Activated CD4-positive, alpha-beta T cell treated with anti-CD3 and anti-CD28 coated beads for 24 hours (primary cell): ENCODE results near the gene CCDC13.

ENCODE experiments used
- DNase-seq, 2 donors: peaks; one replicate each; pipeline ENCODE4 v3.0.0-alpha.2; 2020; ENCODE audit warnings: low read depth in 2 of 2

The CCDC13 gene

DNA sequence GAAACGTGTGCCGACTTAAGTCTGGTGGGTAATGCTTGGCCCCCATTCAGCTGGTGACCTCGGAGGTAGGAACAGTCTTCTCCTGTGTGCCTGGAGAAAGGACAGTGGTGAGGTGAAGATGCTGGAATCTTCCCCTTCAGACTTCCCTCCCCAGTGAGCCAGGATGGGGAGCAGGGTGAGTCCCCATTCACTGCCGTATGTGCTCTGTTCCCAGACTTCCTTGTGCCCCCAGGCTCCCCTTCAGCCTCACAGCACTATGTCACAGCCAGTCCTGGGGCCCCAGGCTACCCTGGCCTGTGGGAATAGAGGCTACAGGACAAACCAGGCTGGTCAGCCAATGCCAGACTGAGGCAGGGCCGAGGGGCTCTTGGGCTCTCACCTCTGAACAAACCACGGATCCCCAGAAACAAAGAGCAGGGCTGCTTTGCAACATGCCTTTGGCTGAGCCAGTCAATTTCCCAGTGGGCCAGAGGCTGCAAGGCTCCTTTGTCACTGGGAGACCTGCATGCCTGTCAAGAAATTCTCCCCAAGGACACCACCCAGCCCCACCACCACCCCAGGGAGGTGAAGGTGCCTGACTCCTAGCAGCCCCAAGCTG lies 38.7 kb downstream of the CCDC13 start:
- no peak for DNase-seq

DNA sequence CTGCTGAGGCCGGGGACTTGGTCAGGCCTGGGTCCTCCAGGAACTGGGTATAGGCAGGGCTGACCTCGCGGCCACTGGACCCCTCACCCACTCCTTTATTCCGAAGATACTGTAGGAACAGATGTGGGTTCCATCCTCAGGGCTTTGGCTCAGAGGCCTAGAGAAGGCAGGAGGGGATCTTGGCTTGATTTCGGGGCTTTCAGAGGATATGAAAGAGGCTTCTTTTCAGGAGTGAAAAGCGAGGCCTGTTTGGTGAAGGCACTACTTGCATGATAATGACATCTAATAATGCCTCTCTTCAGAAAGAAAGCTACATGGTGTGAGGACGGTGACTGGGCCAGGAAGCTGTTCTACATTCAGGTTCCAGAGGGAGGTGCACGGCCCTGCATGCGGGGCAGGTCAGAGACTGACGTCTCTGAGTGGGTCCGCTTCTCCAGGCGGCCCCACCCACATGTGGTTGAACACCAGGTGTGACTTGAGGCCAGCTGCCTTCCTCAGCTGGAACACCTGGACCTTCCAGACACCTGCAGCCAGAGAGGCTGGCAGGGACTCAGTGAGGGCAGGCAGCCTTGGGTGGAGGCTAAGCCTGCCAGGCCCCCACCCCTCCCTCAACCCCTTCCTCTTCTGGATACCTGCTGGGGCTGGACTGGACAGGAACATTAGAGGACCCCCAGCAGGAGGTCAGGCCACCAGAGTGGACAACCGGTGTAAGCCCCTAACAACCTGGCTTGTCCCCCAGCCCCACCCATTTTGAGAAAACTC lies 39.4 kb downstream of the CCDC13 start:
- DNase-seq, result no peak

DNA sequence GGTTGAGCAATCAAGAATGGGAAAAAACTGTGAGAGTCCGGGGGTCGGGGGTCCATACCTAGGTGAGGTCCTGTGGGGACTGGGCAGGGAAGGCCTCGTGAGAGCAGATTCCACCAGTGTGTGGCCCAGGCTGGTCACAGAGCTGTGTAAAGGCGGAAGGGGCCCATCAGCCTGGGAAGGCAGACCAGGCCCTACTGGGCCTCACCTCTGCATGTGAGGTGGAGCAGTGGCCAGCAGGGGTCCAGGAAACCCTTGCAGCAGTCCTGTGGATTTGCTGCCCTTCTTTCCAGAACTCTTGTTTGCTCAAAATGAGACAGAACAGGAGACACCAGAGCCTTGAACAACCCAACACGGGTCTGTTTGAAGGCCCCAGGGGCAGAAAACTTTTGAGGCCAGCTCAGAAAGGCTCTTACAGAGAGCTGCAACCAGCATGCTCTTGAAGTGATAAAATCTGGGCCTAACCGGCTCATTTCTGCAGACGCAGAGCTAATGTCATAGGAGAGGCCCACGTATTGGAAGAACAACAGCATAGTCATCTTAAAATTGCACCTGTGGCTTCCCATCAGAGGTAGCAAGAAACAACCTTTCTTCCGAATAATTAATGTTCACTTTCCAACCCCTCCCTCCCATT lies 40.1 kb downstream of the CCDC13 start:
- no peak for DNase-seq

DNA sequence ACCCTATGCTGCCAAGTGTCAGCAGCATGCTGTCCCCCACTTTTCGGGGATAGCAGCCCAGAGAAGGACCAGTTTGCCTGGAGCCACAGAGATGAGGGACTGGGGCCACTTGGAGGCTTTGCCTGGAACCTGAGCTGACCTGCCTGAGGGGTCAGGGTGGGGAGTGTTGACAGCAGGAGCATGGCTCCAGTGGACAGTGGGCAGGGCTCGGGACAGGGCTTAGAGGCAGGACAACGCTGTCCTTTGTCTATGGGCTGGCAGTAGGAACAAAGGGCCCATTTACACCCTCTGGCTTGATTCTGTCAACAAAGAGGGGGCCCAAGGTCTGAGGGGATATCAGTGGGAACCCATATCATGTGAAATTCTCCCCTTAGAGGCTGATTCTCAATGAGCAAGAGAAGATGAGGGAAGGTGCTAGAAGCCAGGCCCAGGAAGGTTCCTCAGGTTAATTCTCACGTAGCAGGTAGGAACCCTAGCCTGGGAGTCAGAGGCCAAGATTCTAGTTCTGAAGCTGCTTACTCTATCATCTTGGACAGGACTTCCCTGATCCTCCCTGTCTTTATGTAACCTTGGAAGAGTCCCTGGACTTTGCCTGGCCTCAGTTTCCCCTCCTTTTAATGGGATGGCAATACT lies 40.7 kb downstream of the CCDC13 start:
- DNase-seq, result no peak

DNA sequence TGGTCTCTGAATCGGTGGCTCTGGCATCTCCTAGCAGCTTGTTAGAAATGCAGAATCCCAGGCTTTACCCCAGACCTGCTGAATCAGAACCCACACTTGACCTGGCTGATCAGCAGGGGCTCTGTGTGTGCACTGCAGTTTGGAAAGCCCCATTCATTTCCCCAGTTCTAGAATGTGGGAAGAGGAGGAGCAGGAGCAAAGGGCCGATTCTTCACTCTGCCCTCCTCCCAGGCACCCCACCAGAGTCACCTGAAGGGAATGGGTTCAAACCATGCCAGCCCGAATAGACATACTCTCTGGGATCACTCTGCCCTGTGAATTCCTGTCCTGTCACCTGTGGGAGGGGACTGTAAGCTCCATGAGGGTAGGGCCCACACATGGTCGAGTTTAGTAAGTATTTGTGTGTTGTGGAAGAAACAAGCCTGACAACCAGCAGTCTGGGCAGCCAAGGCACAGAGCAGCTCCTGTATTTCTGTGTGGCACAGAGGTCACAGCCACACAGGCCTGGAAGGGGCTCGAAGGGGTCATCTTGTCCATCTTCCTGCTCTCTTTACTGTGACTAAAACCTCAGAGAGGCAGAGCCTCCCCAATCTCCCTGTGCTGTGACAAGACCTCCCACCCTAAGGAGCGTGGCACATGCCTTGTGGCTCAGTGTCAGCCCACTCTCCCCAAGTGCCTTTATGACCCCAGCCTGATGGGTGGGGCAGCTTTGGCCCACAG lies 41.4 kb downstream of the CCDC13 start:
- DNase-seq, result no peak

DNA sequence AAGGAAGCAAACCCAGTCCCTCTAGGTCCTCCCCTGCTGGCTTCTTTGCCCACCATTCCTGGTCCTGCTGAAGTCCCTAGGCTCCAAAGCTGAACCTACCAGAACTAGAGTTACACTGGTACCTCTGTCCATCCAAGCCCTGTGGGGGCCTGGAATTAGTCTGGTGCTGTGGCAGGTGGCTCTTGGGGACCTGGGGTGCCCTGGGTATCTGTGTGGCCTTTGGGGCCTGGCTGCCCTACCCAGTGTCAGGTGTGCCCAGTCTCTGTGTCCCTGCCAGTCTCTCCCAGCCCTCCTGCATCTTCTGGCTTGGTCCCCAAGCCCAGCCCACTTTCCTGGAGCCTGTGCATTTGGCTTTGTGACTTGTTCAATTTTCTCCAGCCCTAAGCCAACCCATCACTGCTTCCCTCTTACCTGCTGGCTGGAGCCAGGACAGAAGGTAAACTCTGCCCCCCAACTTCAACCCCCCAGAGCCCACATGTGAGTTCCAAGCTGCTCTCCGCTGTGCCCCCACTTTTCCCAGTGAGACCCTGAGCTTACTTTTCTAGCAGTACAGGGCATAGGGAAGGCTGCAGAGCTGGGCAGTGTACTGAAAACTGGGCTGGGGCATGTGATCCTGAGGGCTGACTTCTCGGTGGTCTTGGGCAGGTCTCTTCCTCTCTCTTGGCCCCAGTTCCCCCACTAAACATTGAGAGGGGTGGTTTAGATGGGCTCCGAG lies 42.2 kb downstream of the CCDC13 start:
- DNase-seq, result no peak

DNA sequence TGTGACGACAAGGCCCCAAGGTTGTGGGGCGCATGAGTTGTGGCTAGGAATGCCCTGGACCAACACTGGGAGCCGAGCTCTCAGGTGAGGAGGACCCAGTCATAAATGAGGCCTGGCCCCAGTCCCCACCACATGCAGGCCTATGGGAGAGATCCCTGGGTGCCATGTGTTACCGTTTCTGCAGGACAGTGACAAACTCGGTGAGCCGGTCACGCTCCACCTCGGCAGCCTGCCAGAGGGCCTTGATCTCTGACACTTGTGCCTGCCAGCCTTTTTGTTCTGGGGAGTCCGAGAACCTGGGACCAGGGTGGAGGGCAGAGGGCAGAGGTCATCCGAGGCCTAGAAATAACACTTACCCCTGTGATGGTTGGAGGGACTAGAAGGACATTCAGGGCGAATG lies 42.8 kb downstream of the CCDC13 start:
- DNase-seq, result no peak

DNA sequence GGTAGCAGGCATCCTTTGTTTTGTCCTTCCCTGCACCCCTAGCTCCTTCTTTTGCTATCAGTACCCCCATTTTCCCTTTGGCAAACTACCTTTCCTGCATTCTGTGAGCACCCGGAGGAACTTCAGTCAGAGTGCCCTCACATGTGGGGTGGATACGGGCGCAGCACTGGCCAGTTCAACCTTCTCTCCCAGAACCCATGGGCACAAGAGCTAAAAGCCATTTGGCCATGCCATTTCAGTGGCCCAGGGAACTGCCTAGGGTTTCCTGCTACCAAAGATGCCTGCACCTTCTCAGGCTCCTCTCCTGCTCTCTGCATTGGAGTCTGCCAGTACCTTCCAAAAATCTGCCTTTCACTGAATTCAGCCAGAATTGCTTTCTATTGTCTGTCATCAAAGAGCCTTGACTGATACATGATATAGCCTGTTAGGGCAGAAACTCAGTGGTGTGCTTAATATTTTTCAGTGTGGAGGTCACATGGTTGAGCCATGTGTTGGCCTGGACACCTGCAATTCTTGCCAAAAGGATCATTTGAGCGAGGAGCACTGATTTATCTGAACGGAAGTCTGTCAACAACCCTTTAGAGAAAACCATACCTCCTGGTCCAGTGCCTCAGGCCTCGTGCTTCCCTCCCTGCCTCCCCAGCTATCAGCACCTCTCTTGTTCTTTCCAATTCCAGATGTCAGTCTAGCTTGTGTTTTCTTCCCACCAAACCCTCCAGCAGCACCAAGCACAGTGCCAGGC lies 43.5 kb downstream of the CCDC13 start:
- no peak for DNase-seq

DNA sequence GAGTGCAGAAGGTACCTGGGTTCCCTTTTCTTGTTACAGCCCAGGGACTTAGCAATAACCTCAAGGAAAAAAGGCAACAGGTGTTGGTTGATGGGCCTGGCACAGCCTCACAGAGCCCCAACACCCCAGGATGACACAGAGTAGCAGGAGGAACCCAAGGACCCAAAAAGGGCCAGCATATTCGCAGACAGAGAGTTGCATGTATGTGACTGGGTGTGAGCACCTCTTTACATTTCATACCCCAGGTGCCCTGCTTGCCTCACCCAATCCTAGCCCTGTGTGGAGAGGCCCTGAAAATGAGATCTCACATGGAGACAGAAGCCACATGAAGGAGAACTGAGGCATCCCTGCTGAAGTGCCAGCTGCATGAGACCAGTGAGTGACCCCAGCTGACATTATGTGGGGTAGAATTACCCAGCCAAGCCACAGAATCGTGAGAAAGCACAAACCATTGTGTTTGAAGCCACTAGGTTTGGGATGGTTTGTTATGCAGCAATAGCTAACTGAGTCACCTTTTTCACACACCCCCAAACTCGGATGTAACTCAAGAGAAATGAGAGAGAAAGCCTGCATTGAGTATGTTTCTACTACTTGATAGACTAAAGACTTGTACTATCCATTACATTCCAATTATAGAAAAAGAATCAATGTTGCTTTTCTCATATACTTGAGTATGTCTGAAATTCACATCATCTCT lies 44.2 kb downstream of the CCDC13 start:
- DNase-seq, result no peak

DNA sequence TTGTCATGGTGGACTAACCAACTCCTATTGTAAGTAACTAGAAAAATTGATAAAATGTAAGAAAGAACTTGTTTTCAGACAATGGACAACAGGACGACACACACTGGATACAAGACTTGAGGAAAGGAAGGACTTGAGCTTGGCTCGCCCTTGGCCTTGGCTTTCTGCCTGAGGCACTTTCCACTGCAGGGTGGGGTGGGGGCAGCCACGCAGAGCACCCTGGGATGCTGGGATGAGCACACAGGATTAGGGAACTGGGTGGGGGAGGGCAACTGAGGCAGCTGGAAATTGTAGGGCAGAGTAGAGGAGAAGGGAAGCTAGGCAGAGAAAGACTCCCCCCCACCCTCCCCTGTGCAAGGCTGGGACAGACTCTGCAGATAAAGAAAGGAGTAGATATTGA lies 45.0 kb downstream of the CCDC13 start:
- no peak for DNase-seq

DNA sequence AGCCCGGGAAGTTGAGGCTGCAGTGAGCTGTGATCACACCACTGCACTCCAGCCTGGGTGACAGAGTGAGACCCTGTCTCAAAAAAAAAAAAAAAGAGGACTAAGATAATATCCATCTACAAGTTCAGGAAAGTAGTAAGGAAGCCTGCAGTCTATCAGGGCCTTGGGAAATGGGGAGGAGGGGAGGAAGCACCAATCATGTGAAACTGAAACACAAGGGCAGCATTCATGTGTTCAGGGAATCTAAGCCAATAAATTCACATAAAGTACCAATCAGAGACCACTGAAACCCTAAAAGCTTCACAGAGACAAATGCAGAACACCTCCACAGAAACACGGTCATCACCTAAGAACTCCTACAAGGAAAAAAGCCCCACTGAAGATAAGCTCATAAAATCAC lies 47.6 kb downstream of the CCDC13 start:
- no peak for DNase-seq

DNA sequence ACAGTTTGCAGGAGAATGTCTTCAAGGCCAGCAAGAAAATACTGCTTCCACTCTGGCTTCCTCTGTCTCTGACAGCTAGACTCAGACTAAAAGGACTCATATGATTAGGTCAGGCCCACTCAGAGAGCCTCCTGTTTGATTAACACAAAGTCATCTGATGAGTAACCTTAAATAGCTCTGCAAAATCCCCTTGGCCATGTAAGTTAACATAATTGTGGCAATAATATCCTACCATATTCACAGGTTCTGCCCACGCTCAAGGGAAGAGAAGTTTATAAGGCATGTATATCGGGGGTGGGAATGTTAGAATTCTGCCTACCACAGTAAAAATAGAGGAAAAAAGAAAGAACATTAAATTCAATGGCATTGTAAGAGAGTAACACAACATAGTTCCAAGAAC lies 49.8 kb downstream of the CCDC13 start:
- no peak for DNase-seq
